Kidney glomerular epithelial cell (primary cell): Measurements from ENCODE around the gene GDI2.

ENCODE experiments used
- DNase-seq: peaks from one replicate; lab custom pipeline; 2025; lab: John Stamatoyannopoulos, UW

The GDI2 gene

GRCh38 chr10:5741276-5741675, 72.0 kb downstream of the GDI2 start:
- DNase-seq: no peak

- DNase-seq: no peak
These were observed 74.8 kb downstream of the GDI2 start for GRCh38 chr10:5738427-5738826.

- no peak for DNase-seq
These were observed 75.9 kb downstream of the GDI2 start for GRCh38 chr10:5737352-5737751.

GRCh38 chr10:5736591-5736990, 76.6 kb downstream of the GDI2 start:
- DNase-seq: no peak

- no peak for DNase-seq
These were observed 78.1 kb downstream of the GDI2 start for GRCh38 chr10:5735119-5735518.

GRCh38 chr10:5732141-5732540, 81.1 kb downstream of the GDI2 start:
- DNase-seq: no peak

GRCh38 chr10:5731559-5731958, 81.7 kb downstream of the GDI2 start:
- no peak for DNase-seq

GRCh38 chr10:5730766-5731165, 82.5 kb downstream of the GDI2 start:
- no peak for DNase-seq

- DNase-seq: no peak
These were observed 89.5 kb downstream of the GDI2 start for GRCh38 chr10:5723692-5724091.

GRCh38 chr10:5720182-5720581, 93.1 kb downstream of the GDI2 start:
- DNase-seq: no peak

GRCh38 chr10:5719546-5719945, 93.7 kb downstream of the GDI2 start:
- DNase-seq: no peak
